MV-4-11 (cell line): ENCODE results near the gene EXOSC5.
"Not testable (repeated sequence)": the region's sequence is repeated elsewhere in the genome, so short reads cannot be mapped to it uniquely, and the experiment has no call there.

Experiments
- DNase-seq: peaks from one replicate; lab custom pipeline; 2025; lab: John Stamatoyannopoulos, UW

The EXOSC5 gene

DNA sequence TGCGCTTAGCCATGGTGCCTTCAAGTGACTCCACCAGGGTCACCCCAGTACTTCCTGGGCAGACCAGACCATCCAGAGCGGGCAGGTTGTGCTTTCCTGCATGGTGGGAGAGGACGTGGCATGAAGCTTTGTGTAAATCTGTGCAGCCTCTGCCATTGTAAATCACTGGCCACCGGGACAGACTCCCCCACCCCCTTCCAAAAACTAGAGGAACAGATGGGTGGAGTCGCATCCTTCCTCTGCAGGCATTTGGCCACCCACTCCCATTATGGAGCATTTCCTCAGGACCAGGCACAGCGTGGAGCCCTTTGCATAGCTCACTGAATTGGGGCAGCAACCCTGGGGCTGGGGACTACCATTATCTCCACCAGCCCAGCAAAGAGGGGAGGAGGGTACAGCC lies 8.6 kb upstream of the EXOSC5 start:
- no peak for DNase-seq

DNA sequence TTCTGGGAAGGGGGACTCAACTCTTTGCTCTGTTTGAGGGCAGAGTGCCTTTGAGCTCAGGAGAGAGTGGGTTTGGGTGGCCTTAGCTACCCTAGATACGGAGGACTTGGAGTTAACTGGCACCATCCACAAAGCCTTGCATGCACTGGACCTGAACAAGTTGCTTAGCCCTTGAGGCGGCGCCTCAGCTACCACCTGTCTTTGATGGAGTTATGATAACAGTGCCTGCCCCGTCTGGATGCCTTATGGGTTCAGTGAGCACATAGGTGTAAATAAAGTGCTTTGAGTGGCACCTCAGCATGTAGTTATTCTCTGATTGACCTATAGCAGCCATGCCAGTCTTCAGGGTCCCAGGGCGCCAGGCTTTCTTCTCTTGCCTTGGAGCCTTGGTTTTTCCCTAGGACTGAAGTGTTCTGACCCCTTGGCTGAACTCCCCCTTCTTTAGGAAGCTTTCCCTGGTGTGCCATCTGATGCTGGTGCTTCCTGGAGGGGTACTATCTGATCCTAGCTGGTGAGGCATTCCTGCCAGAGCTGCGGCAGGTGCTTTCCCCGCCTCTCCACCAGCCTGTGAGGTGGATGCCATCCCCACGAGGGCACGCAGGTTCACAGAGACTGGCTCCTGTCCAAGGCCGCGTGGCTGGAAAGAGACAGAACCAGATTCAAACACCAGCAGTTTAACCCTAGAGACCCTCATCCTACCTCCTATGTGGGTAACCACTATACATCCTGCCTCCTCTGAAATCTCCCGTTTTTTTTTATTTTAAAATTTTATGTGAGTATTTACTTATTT lies 6.2 kb upstream of the EXOSC5 start:
- no peak for DNase-seq

DNA sequence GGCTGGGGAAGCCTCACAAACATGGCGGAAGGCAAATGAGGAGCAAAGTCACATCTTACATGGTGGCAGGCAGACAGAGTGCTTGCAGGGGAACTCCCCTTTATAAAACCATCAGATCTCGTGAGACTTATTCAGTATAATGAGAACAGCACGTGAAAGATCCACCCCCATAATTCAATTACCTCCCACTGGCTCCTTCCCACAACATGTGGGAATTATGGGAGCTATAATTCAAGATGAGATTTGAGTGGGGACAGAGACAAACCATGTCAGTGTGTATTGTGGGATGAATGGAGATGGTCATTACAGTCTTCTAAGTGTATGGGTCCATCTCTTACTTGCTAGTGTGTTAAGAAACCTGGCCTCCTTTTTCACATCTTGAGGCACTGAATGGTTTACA lies 4.9 kb upstream of the EXOSC5 start:
- DNase-seq = no peak

DNA sequence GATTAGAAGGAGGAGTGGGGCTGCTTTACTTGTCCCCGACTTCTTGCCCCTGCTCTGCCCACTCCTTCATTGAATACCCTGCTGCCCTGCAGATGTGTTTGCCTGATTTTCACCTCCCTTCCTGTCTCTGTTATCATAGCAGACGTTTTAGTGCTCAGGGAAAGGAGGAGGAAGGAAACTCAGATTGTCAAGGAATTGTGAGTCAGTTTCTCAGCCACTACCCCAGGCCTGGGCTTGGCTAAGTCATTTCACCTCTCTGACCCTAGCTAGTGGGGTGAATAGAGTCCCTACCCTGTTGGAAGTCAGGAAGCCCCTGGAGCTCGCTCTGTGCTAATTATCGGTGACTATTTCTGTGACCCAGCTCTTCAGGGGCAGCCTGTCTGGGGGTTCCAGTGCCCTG lies 4.3 kb upstream of the EXOSC5 start:
- no peak for DNase-seq

DNA sequence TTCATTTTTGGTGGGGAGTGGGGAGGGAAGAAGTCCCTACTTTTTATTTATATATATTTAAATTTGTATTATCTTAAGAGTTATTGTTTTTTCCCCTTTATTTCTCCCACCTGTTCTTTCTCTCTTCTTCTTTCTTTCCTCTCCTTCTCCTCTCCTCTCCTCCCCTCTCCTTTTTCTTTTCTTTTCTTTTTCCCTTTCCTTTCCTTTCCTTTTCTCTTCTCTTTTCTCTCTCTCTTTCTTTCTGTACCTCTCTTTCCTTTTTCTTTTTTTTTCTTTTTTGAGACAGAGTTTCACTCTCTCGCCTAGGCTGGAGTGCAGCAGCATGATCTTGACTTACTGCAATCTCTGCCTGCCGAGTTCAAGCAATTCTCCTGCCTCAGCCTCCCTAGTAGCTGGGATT lies 2.4 kb upstream of the EXOSC5 start:
- DNase-seq = no peak

DNA sequence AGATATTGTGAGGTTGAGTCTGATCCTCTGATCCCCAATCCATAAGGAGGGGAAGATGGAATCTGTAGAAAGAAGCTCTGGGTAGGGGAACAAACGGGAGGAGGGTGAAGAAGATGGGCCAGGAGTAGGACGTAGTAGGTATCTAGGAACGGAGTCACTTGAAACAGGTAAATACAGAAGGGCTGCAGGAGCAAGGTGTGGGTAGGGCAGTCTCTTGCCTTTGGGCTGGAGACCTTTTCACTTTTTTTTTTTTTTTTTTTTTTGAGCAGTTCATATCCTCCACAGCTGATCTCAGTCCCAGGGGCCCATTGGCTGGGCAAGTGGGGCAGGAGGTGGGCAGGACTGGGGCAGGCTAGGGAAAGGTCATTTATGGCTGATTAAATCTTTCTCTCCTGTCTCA lies 1.9 kb upstream of the EXOSC5 start:
- no peak for DNase-seq

DNA sequence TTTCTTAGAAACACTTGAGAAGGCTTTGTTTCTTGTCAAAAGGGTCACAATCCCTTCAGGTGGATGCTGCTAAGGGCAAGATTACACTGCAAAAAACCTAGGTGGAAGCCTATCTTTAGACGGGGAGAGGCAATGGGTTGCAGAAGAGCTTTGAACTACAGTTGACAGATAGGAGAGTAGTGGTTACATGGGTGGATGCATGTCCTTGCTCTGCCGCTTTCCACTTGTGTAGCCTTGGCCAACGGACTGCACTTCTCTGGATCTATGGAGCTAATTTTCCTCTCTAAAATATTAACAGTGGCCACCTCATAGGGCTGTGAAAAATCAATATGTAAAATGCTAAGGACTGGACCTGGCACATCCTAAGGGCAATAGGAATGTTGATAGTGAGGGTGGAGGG lies 1.4 kb upstream of the EXOSC5 start:
- DNase-seq = no peak

DNA sequence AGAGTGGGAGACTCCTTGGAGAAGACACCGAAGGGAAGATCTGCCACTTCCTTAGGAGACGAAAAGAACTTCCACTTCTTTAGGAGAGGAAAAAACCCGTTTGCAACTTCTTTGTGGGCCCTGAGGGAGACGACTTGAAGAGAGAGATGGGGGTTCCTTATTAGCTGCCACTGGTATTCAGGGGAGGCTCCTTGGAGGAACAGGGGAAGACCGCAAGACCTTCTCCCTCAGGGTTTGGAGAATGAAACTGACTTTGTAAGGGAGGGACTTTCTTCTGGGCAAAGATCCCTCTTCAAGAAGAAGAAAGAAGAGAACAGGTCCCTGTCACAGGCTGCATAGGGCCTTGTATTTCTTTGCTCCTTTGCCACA lies 875 bp upstream of the EXOSC5 start:
- DNase-seq = peak; percentile 21

DNA sequence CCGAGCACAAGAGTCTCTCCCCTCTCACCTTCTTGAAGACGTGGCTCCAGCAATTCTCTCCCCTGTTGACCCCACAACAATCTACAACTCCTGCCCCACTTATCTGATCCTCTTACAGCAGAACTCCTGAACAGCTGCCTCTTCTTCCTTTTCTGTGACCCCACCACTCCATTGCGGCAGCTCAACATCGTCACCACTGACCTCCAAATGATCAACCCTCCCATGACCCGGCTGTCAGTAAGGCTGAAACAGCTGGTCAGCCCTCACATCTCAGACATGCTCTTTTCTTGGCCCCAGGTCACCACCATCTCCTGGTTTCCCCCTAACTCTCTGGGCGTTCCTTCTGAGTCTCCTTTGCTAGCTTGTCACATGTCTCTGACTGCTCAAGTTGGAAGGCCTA lies 1.8 kb downstream of the EXOSC5 start:
- peak; percentile 43 for DNase-seq

DNA sequence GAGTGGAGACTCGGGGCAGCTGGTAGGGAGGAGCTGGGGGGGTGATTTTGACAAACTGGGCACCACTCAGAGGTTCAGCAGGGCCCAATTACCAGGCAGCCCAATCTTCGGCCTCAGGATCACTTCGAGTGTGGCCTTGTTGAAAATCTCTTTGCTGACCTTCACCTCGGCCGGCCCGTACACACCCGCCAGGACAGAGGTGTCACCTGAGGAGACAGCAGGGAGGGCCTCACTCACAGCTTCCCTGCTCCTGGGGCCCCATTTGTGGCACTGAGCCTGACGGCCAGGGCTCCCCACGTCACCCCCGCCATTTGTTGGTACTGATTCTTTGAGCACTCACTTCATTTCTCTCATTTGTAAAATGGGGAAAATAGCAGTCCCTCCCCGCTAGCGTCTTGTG lies 4.4 kb downstream of the EXOSC5 start:
- no peak for DNase-seq

DNA sequence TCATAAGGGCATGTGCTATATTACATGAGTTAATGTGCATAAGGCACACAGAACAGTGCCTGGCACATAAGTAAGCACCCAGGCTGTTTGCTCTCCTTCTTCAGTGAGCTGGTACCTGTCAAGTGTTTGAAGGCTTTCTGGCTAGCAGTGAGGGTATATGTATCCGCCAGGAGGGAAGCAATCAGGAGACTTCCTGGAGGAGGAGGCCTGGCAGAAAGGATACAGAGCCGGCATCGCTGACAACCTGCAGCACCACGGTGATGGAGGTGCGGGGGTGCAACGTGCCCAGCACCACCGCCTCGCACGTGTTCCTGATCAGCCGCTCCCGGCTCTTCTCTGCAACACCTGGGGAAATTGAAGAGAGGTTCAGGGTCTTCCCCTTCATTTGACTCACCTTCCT lies 5.5 kb downstream of the EXOSC5 start:
- DNase-seq = no peak

DNA sequence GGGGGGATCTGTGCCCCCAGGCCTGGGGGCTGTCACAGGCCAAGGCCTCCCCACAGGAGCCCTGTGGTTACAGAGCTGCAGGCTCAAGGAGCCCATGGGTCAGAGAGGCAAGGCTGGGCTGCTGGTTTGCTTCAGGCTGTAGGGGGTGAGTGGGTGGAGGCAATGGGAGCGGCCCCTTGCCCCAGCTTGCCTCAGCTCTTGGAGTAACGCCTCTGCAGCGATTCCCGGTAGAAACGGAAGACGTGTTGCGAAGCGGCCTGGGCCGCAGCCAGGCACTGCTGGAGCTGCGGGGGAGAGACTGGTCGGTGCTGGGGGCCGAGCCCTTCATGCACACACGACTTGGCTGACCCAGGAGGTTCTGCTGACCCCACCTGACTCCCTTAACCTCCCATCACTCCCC lies 10.7 kb downstream of the EXOSC5 start:
- no peak for DNase-seq

DNA sequence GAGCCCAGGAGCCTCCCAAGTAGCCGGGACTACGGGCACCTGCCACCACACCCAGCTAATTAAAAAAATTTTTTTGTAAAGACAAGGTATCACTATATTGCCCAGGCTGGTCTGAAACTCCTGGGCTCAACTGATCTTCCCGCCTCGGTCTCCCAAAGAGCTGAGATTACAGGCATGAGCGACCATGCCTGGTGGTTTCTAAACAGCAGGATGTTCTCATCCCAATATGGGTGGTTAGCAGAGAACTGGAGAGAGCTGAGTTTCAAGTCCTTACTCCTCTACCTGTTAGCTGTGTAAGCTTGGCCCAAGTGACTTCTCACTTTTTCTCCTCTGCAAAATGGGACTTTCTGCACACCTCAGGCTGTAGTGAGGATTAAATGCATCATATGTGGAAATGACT lies 12.8 kb downstream of the EXOSC5 start:
- no peak for DNase-seq

DNA sequence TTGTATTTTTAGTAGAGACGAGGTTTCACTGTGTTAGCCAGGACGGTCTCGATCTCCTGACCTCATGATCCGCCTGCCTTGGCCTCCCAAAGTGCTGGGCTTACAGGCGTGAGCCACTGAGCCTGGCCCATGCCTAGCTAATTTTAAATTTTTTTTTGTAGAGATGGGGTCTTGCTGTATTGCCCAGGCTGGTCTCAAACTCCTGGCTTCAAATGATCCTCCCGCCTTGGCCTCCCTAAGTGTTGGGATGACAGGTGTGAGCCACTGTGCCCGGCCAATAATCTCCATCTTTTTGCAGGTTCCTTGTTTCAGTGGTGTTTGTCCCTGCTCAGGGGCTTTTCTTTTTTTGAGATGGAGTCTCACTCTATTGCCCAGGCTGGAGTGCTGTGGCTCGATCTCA lies 15.6 kb downstream of the EXOSC5 start:
- DNase-seq = not testable (repeated sequence)

DNA sequence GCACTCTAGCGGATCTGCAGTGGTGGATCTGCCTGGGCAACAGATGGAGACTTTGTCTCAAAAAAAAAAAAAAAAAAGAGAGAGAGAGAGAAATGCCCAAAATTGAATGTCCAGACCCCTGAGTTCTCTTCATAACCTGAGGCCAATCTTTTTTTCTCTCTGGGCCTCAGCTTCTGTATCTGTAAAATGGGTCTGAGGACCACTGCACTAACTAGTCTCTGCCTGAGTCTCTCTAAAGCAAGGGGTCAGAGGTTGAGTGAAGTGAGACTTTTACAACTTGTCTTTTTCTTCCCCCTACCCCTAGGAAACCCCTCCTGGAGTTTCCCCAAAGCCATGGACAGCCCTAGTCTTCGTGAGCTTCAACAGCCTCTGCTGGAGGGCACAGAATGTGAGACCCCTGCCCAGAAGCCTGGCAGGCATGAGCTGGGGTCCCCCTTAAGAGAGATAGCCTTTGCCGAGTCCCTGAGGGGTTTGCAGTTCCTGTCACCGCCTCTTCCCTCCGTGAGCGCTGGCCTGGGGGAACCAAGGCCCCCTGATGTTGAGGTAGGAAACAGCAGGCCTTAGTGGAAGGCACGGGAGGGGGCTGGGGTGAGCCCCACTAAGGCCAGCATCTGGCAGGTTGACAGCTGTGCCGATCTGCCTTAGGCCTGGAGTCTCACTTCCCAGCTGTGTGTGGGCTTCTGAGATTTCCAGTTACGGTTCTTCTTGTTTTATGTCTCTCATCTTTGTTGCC lies 19.0 kb downstream of the EXOSC5 start:
- DNase-seq = peak; percentile 40

DNA sequence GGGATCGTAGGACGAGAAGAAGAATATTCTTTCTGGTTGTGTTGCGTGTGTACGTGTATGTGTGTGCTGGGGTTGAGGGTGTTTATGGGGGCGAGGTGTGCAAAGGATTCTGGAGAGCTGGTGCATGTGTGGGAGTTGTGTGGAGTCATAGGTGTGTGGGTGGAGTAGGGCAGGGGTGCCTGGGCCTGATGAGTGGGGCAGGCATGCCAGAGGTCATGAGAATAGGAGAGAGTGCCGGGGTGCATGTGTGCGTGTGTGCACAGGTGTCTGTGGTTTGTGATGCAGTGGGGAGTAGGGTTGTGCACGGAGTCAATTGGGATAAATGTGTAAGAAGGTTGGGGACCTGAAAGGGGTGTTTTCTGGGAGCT lies 20.2 kb downstream of the EXOSC5 start:
- DNase-seq = no peak

DNA sequence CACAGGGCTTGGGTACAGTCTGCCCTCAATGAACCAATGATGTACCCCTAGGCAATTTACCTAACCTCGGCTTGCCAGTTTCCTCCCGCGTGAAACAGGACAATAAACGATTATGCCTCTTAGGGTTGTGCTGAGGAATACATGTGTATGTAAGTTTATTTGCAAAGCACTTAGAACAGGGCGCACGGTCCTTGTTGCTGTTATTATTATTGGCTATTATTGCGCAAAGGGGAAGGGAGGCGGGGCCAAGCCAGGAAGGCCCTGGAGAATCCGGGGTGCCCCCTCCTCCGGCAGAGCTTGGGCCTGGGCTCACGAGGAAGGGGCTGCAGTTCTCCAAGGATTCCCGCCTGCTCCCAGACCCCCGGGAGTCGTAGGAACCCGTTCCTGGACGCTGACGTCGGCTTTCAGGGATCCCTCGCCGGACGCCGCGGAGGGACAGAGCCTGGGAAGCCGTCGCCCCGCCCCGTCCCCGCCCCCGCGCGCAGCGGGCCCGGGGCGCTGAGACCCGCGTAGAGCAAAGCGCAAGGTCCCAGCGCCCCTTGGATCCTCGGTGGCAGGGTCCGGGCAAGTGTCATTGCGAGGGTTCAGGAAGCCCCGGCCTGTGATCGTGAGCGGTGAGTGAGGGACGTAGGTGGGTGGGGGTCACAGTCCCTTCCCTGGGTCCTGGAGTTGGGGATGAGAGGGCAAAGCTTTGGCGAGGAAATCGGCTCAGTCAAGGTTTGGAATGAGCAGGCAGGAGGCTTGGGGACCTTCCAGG lies 20.7 kb downstream of the EXOSC5 start, which contains the start of gene TMEM91:
TSS of gene TMEM91 (plus strand) at position 293 of the 757 bp plus-strand sequence. CDS start 1,777 bp downstream, outside the sequence.
- peak; percentile 50 for DNase-seq

DNA sequence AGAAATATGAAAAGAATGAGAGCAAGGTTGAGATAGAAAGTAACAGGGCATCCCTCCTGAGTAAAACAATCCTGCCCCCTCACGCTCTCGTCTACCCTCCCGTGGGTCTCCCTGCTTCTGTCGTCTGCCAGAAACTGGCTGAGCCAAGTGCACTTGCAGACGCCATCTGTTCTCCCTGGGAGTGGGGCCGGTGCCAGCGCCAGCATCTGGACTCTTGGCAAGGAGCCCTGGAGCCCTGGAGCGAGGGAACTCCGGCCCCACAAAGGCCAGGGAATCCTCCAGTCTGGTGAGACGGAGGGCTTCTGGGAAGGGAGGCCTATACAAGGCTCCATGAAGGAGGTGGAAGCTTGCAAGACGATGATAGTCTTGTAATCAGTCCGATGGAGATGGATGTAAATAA lies 23.2 kb downstream of the EXOSC5 start:
- no peak for DNase-seq

DNA sequence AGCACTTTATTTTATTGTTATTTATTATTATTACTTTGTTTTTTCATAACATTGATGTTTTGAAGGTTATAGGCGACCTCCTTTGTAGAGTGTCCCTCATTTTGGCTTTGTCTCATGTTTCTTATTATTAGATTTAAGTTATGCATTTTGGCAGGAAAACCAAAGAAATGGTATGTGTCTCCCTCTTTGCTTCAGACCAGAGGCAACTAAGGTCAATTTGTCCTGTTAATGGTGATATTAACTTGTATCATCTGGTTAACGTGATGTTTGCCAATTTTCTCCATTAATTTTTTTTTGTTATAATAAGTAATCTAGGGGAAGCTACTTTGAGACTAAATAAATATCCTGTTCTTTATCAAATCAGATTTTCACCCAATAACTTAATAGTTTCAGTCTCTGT lies 24.7 kb downstream of the EXOSC5 start:
- no peak for DNase-seq

DNA sequence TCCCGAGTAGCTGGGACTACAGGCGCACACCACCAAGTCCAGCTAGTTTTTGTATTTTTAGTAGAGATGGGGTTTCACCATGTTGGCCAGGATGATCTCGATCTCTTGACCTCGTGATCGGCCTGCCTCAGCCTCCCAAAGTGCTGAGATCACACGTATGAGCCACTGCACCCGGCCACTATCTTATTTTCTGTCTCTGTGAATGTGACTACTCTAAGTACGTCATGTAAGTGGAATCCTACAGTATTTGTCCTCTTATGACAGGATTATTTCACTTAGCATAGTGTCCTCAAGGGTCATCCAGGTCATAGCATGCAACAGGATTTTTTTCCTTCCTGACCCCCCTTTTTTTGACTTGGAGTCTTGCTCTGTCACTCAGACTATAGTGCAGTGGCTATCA lies 25.6 kb downstream of the EXOSC5 start:
- no peak for DNase-seq

DNA sequence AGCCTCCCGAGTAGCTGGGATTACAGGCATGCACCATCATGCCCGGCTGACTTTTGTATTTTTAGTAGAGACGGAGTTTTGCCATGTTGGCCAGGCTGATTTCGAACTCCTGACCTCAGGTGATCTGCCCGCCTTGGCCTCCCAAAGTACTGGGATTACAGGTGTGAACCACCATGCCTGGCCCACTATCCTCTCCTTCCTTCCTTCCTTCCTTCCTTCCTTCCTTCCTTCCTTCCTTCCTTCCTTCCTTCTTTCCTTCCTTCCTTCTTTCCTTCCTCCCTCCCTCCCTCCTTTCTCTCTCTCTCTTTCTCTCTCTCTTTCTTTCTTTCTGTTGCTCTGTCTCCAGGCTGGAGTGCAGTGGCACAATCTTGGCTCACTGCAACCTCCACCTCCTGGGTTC lies 26.0 kb downstream of the EXOSC5 start:
- DNase-seq = not testable (repeated sequence)

DNA sequence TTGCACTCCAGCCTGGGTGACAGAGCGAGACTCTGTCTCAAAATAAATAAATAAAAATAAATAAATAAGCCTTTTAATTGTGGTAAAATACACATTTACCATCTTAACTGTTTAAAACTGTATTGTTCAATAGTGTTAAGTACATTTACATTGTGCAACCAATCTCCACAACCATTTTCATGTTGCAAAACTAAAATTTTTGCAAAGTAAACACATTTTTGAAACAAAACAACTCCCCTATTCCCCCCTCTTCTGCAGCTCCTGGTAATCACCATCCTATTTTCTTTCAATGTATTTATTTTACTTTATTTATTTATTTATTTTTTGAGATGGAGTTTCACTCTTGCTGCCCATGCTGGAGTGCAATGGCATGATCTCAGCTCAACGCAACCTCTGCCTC lies 27.4 kb downstream of the EXOSC5 start:
- DNase-seq = no peak

DNA sequence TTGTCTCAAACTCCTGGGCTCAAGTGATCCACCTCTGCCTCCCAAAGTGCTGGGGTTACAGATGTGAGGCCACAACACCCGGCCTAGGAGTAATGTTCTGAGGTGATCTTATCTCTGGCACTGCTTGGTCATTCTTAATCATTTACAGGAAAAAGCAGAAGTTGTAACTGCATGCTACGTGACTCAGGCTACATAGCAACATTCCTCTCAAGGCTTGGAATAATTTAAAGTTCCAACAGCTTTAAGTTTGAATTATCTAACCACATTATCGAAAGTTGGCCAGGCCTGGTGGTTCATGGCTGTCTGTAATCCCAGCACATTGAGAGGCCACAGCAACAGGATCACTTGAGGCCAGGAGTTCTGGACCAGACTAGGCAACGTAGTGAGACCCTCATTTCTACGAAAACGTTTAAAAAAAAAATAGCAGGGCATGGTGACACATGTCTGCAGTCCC lies 29.3 kb downstream of the EXOSC5 start:
- peak; percentile 88 for DNase-seq
